ENCODE data around the gene CDH5. TPM values are rescaled to one million over a fixed set of nuclear protein-coding genes. Genes with fewer than 3 reads are reported as not detected.

The CDH5 gene
- total and polyA plus RNA-seq, 2 of the 13 experiments (the other 11 are each of a cell fraction or from before 2014, with no cell fraction given) = 0.71 to 1.1 TPM

- TF ChIP-seq AGO1 (IDR thresholded peaks at IDR 0.05; ENCODE audit: low read depth, low read length, poor library complexity, severe bottlenecking) (no peak), ZNF543 (CRISPR knock-in tag; IDR thresholded peaks at IDR 0.05) (no peak), TBX2 (CRISPR knock-in tag; IDR thresholded peaks at IDR 0.05; ENCODE audit: borderline replicate concordance) (peak; percentile 43; the same call in 1 of the 2 replicates), MLX (CRISPR knock-in tag; IDR thresholded peaks at IDR 0.05) (no peak), FOXK2 (IDR thresholded peaks at IDR 0.05) (no peak), IRF9 (CRISPR knock-in tag; IDR thresholded peaks at IDR 0.05; ENCODE audit: borderline replicate concordance) (no peak), PAF1 (CRISPR knock-in tag; IDR thresholded peaks at IDR 0.05) (no peak), XRCC5 (optimal IDR thresholded peaks at IDR 0.05; ENCODE audit: low read length) (peak; percentile 40), ZNF589 (CRISPR knock-in tag; conservative IDR thresholded peaks at IDR 0.05) (no peak), ZNF746 (CRISPR knock-in tag; IDR thresholded peaks at IDR 0.05) (0 out of 2 replicates have a peak, but pooled peaks have one; percentile 28), ZNF431 (CRISPR knock-in tag; IDR thresholded peaks at IDR 0.05; ENCODE audit: borderline replicate concordance, low read depth) (no peak), NR2F1 (CRISPR knock-in tag; IDR thresholded peaks at IDR 0.05) (peak in 1 of 2 experiments; percentile 28; a peak in 1 of 4 replicates), NKX3-1 (CRISPR knock-in tag; IDR thresholded peaks at IDR 0.05) (no peak), CREM (IDR thresholded peaks at IDR 0.05) (no peak), CREM (CRISPR knock-in tag; IDR thresholded peaks at IDR 0.05) (no peak), ZNF430 (CRISPR knock-in tag; IDR thresholded peaks at IDR 0.05) (no peak), PRDM15 (CRISPR knock-in tag; IDR thresholded peaks at IDR 0.05) (peak; percentile 32; the same call in 1 of the 2 replicates), ZNF367 (CRISPR knock-in tag; IDR thresholded peaks at IDR 0.05; ENCODE audit: borderline replicate concordance) (no peak), ESRRA (CRISPR knock-in tag; IDR thresholded peaks at IDR 0.05; ENCODE audit: low read depth) (no peak)
- TF ChIP-seq, protein P1, sequence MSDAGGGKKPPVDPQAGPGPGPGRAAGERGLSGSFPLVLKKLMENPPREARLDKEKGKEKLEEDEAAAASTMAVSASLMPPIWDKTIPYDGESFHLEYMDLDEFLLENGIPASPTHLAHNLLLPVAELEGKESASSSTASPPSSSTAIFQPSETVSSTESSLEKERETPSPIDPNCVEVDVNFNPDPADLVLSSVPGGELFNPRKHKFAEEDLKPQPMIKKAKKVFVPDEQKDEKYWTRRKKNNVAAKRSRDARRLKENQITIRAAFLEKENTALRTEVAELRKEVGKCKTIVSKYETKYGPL (CRISPR knock-in tag; IDR thresholded peaks at IDR 0.05) = no peak
- TF ChIP-seq, protein P2, sequence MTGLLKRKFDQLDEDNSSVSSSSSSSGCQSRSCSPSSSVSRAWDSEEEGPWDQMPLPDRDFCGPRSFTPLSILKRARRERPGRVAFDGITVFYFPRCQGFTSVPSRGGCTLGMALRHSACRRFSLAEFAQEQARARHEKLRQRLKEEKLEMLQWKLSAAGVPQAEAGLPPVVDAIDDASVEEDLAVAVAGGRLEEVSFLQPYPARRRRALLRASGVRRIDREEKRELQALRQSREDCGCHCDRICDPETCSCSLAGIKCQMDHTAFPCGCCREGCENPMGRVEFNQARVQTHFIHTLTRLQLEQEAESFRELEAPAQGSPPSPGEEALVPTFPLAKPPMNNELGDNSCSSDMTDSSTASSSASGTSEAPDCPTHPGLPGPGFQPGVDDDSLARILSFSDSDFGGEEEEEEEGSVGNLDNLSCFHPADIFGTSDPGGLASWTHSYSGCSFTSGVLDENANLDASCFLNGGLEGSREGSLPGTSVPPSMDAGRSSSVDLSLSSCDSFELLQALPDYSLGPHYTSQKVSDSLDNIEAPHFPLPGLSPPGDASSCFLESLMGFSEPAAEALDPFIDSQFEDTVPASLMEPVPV (CRISPR knock-in tag; IDR thresholded peaks at IDR 0.05) = peak; percentile 52; the same call in 1 of the 2 replicates
Observed at GRCh38 chr16:66434619-66435430, 68.3 kb downstream of the CDH5 start (continued).

Measured in HepG2 (cell line).